ENCODE data around the gene TRPV4.

TRPV4 gene

GRCh38 chr12:109827566-109828550 lies 5.3 kb downstream of the TRPV4 start:
- no peak for DNase-seq

GRCh38 chr12:109827080-109827479 lies 6.1 kb downstream of the TRPV4 start:
- DNase-seq = no peak

GRCh38 chr12:109824731-109825130 lies 8.5 kb downstream of the TRPV4 start:
- DNase-seq = no peak

GRCh38 chr12:109822951-109823411 lies 10.2 kb downstream of the TRPV4 start:
- DNase-seq = no peak

GRCh38 chr12:109822416-109822815 lies 10.8 kb downstream of the TRPV4 start:
- no peak for DNase-seq

GRCh38 chr12:109821968-109822367 lies 11.2 kb downstream of the TRPV4 start:
- DNase-seq = no peak

- no peak for DNase-seq
Measured at GRCh38 chr12:109820816-109821381, 12.3 kb downstream of the TRPV4 start.

- DNase-seq = no peak
Measured at GRCh38 chr12:109818905-109819500, 14.2 kb downstream of the TRPV4 start.

GRCh38 chr12:109818253-109818652 lies 14.9 kb downstream of the TRPV4 start:
- DNase-seq = no peak

GRCh38 chr12:109817627-109818231 lies 15.5 kb downstream of the TRPV4 start:
- DNase-seq = no peak

GRCh38 chr12:109816870-109817269 lies 16.3 kb downstream of the TRPV4 start:
- no peak for DNase-seq

- DNase-seq = no peak
Measured at GRCh38 chr12:109815757-109816617, 17.2 kb downstream of the TRPV4 start.

GRCh38 chr12:109815225-109815624 lies 18.0 kb downstream of the TRPV4 start:
- DNase-seq = no peak

- no peak for DNase-seq
Measured at GRCh38 chr12:109814600-109815150, 18.5 kb downstream of the TRPV4 start.

- DNase-seq = no peak
Measured at GRCh38 chr12:109813810-109814416, 19.3 kb downstream of the TRPV4 start.

GRCh38 chr12:109811624-109811995 lies 21.6 kb downstream of the TRPV4 start:
- DNase-seq = no peak

- DNase-seq = no peak
Measured at GRCh38 chr12:109810954-109811623, 22.1 kb downstream of the TRPV4 start.

- no peak for DNase-seq
Measured at GRCh38 chr12:109808876-109809646, 24.1 kb downstream of the TRPV4 start.

- no peak for DNase-seq
Measured at GRCh38 chr12:109807954-109808643, 25.1 kb downstream of the TRPV4 start.

All from NCI-H2029 (cell line).